Keratinocyte (primary cell): Measurements from ENCODE around the gene ADRB2. TPM values are rescaled to one million over a fixed set of nuclear protein-coding genes. Genes with fewer than 3 reads are reported as not detected.
"Not testable (repeated sequence)": the region's sequence is repeated elsewhere in the genome, so short reads cannot be mapped to it uniquely, and the experiment has no call there.

Experiments used
- DNase-seq: peaks from one replicate; pipeline ENCODE4 v3.0.0-alpha.2; 2011; ENCODE audit warnings: low read depth, missing footprints, low spot score
- FAIRE-seq: peaks from 2 replicates; lab custom pipeline; 2011; peaks lifted over from hg19 to GRCh38; lab: Jason Lieb, UNC
- H2AFZ ChIP-seq: 2 replicates; pipeline ENCODE4 v1.6.0; 2012; ENCODE audit warnings: low read length, control low read depth, inconsistent platforms; ENCODE audit not compliant: control insufficient read depth
- H3K27ac ChIP-seq: 2 replicates; pipeline ENCODE4 v1.5.1; 2011; ENCODE audit warnings: low read length; ENCODE audit not compliant: control insufficient read depth, insufficient read depth
- H3K27me3 ChIP-seq: 3 replicates; pipeline ENCODE4 v1.6.0; 2011; ENCODE audit warnings: low read length; ENCODE audit not compliant: control insufficient read depth, insufficient read depth; ENCODE audit errors: extremely low read depth
- H3K36me3 ChIP-seq, 2 experiments: 2 replicates in 1 of 2; 3 replicates in 1 of 2; pipeline ENCODE4 v1.5.1; 2011; ENCODE audit warnings: low read length in 2 of 2, mild to moderate bottlenecking in 1 of 2; ENCODE audit not compliant: control insufficient read depth in 2 of 2, insufficient read depth in 2 of 2; ENCODE audit errors: extremely low read depth in 1 of 2
- H3K4me1 ChIP-seq: 3 replicates; pipeline ENCODE4 v1.5.1; 2011; ENCODE audit warnings: low read length; ENCODE audit not compliant: control insufficient read depth, insufficient read depth; ENCODE audit errors: extremely low read depth
- H3K4me2 ChIP-seq: 3 replicates; pipeline ENCODE4 v1.6.0; 2011; ENCODE audit warnings: low read depth, low read length; ENCODE audit not compliant: control insufficient read depth, insufficient read depth; ENCODE audit errors: extremely low read depth
- H3K4me3 ChIP-seq, 3 experiments: fragments of 200-600 bp in 1 of 3; sonication (generic) in 1 of 3; 2 replicates in 2 of 3; 3 replicates in 1 of 3; pipeline ENCODE4 v1.5.1; 2011 to 2016; ENCODE audit warnings: low read length in 3 of 3, mild to moderate bottlenecking in 3 of 3, control low read depth in 2 of 3, inconsistent platforms in 1 of 3, low read depth in 1 of 3, mixed read lengths in 1 of 3, mixed run types in 1 of 3, moderate library complexity in 1 of 3; ENCODE audit not compliant: control insufficient read depth in 2 of 3, insufficient read depth in 2 of 3; ENCODE audit errors: extremely low read depth in 1 of 3
- H3K79me2 ChIP-seq: 2 replicates; pipeline ENCODE4 v1.6.0; 2012; ENCODE audit warnings: low read length; ENCODE audit not compliant: control insufficient read depth, insufficient read depth
- H3K9ac ChIP-seq: 3 replicates; pipeline ENCODE4 v1.6.0; 2011; ENCODE audit warnings: low read length; ENCODE audit not compliant: control insufficient read depth, insufficient read depth; ENCODE audit errors: extremely low read depth
- H3K9me1 ChIP-seq: 3 replicates; pipeline ENCODE4 v1.6.0; 2011; ENCODE audit warnings: low read length; ENCODE audit not compliant: control insufficient read depth, insufficient read depth; ENCODE audit errors: extremely low read depth
- H3K9me3 ChIP-seq: 2 replicates; pipeline ENCODE4 v1.5.1; 2012; ENCODE audit warnings: low read depth, low read length; ENCODE audit not compliant: control insufficient read depth
- H4K20me1 ChIP-seq: 3 replicates; pipeline ENCODE4 v1.6.0; 2011; ENCODE audit warnings: low read length; ENCODE audit not compliant: control insufficient read depth, insufficient read depth; ENCODE audit errors: extremely low read depth
- CTCF ChIP-seq, 3 experiments: IDR thresholded peaks in 1 of 3; conservative IDR thresholded peaks in 1 of 3; optimal IDR thresholded peaks in 1 of 3; 2 replicates in 2 of 3; 3 replicates in 1 of 3; pipeline versions ENCODE3 to v1.5.1; 2011; ENCODE audit warnings: low read length in 3 of 3, mild to moderate bottlenecking in 3 of 3, moderate library complexity in 2 of 3, control low read depth in 1 of 3, inconsistent platforms in 1 of 3; ENCODE audit not compliant: insufficient read depth in 2 of 3; ENCODE audit errors: extremely low read depth in 1 of 3
- EZH2 ChIP-seq: IDR thresholded peaks from one replicate; pipeline ENCODE4 v1.6.1; 2012; ENCODE audit warnings: inconsistent platforms, mild to moderate bottlenecking, low read length, moderate library complexity
- dilution Hi-C: fragments of 300-500 bp; cut with MboI; formaldehyde crosslinking; loops from one replicate; pipeline ENCODE4 v1.7.0; 2020; ENCODE audit warnings: low sequenced_read_pairs; ENCODE audit not compliant: extremely low pct_ligation_motif_present
- polyA plus RNA-seq, 5 experiments: library from polyadenylated mRNA; depleted of rRNA in 3 of 5; stranded (reverse) in 3 of 5; stranded (forward) in 1 of 5; unstranded in 1 of 5; fragments of >200 nt; gene quantifications; 1 replicate in 1 of 5; 2 replicates in 3 of 5; 3 replicates in 1 of 5; pipeline versions ENCODE4 v1.2.1 to v1.2.3, GENCODE V29; 2011 to 2012; ENCODE audit warnings: missing spikeins in 2 of 5, low read depth in 1 of 5, low replicate concordance in 1 of 5

Gene ADRB2
- polyA plus RNA-seq, 1 donor (not counting 4 experiments of a cell fraction or from before 2014, with no cell fraction given), result 39.7 TPM

DNA sequence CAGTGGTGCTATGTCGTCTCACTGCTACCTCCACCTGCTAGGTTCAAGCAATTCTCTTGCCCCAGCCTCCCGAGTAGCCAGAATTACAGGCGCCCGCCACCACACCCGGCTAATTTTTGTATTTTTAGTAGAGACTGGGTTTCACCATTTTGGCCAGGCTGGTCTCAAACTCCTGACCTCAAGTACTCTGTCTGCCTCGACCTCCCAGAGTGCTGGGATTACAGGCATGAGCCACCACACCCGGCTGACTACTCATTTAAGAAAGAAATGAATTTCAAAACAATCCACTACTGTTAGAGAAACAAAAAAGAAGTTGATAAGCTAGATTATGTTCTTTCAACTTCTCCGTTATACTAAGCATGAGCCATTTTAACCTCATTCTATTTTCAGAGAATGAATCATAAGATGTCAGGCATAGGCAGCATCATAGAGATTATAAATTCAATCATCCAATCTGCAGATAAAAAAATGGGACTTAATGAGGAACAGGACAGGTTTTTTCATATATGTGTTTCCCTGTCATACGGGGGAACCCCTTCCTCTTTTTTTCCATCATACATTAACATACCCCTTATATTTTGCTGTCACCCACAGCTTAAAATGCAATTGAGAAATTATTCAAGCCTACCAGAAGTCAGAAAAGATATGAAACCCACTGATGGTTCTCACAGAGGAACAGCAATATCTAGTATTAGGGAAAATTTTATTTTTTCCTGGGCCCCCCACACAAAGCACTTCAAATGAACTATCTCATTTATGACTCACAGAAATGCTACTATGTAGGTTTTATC is 26.5 kb upstream of the ADRB2 start:
- Histone ChIP-seq H3K9me1 (no peaks in the 10 kb centered on the region), H3K36me3 (no peaks in the 10 kb centered on the region), H3K4me2 (no peak overlapping the region), H2AFZ (no peak overlapping the region), H3K27ac (no peak overlapping the region), H3K27me3 (no peaks in the 10 kb centered on the region), H3K79me2 (no peaks in the 10 kb centered on the region), H3K9me3 (no peaks in the 10 kb centered on the region), H3K9ac (no peak overlapping the region), H3K4me3 (no peak overlapping the region), H4K20me1 (no peaks in the 10 kb centered on the region), H3K4me1 (no peaks in the 10 kb centered on the region)
- DNase-seq (no peak), FAIRE-seq (no peak)
- no peak for TF ChIP-seq CTCF (optimal IDR thresholded peaks at IDR 0.05 in 1 of 3, IDR thresholded peaks at IDR 0.05 in 1 of 3, conservative IDR thresholded peaks at IDR 0.05 in 1 of 3; ENCODE audit: extremely low read depth in 1 of 3, insufficient read depth in 2 of 3, low read length in 3 of 3)
- TF ChIP-seq EZH2, result no peak
- dilution Hi-C loops, result no loop called here

DNA sequence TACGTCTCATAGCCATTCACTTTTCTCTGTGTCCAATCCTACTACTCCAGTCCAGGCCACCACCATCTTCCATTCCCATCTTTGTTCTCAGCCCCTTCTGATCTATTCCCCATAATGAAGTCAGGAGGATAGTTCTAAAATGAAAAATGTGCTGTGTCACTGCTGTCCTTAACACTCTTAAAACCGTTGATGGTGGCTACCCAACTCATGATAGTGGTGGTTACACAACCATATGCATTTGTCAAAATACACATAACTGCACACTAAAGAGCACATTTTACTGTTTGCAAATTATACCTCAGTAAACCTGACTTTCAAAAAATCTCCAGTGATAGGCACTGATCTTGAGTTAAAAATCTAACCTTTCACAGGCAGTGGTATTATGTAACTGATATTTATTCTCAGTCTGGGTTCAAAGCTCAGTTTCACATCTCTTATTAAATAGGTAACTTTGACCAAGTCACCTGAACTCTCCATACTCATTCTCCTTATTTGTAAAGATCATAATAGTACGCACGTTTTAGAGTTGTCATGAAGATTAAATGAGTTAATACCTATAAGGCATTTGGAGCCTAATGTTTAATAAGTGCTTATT is 24.6 kb upstream of the ADRB2 start:
- FAIRE-seq (no peak), DNase-seq (no peak)
- Histone ChIP-seq H3K4me2 (no peak overlapping the region), H3K27ac (no peak overlapping the region), H3K9me3 (no peaks in the 10 kb centered on the region), H3K36me3 (no peaks in the 10 kb centered on the region), H3K9me1 (no peaks in the 10 kb centered on the region), H3K79me2 (no peaks in the 10 kb centered on the region), H3K27me3 (no peaks in the 10 kb centered on the region), H4K20me1 (no peaks in the 10 kb centered on the region), H2AFZ (no peak overlapping the region), H3K4me1 (no peaks in the 10 kb centered on the region), H3K4me3 (no peak overlapping the region), H3K9ac (no peak overlapping the region)
- dilution Hi-C loops, result no loop called here
- no peak for TF ChIP-seq CTCF (optimal IDR thresholded peaks at IDR 0.05 in 1 of 3, IDR thresholded peaks at IDR 0.05 in 1 of 3, conservative IDR thresholded peaks at IDR 0.05 in 1 of 3; ENCODE audit: extremely low read depth in 1 of 3, insufficient read depth in 2 of 3, low read length in 3 of 3)
- no peak for TF ChIP-seq EZH2

- H3K36me3 ChIP-seq, dilution Hi-C loops, H3K27ac ChIP-seq, H3K79me2 ChIP-seq, H3K9ac ChIP-seq, H4K20me1 ChIP-seq, H3K9me3 ChIP-seq, H3K4me2 ChIP-seq, H2AFZ ChIP-seq, H3K4me3 ChIP-seq, DNase-seq, FAIRE-seq, H3K4me1 ChIP-seq, H3K27me3 ChIP-seq, H3K9me1 ChIP-seq: not testable (repeated sequence)
Observed at GRCh38 chr5:148803451-148803850, 23.0 kb upstream of the ADRB2 start.
